ENCODE results near the gene PHYH.

- no peak for TF ChIP-seq CTCF (IDR thresholded peaks at IDR 0.05; ENCODE audit: low read length)
- no peak for TF ChIP-seq EZH2 (IDR thresholded peaks at IDR 0.05; ENCODE audit: borderline replicate concordance, low read length)
Observed at GRCh38 chr10:13241613-13242012, 58.3 kb downstream of the PHYH start.
